Heart left ventricle (tissue), 16 donors: ENCODE results near the gene ARF1. TPM values are rescaled to one million over a fixed set of nuclear protein-coding genes. Genes with fewer than 3 reads are reported as not detected.
A peak's percentile ranks its signal among the peaks of the same experiment; 100 is the strongest.

Experiments
- ATAC-seq, 4 donors: fragments of 200-7000 bp; cut with Tn5 transposase; one replicate each; pipeline ENCODE4 v1.9.1; 2020 to 2022; ENCODE audit warnings: moderate library complexity in 4 of 4, mild to moderate bottlenecking in 3 of 4, moderate number of reproducible peaks in 1 of 4
- DNase-seq, 5 donors: peaks; one replicate each; pipeline ENCODE4 v3.0.0-alpha.2; 2020
- H3K27ac ChIP-seq, 12 donors: fragments of 200-600 bp; sonication (generic) in 4 of 12; one replicate each; pipeline versions ENCODE4 v1.5.0 to v1.8.0; 2016 to 2022; ENCODE audit warnings: mild to moderate bottlenecking in 2 of 12
- H3K27me3 ChIP-seq, 9 donors: fragments of 200-600 bp; sonication (generic) in 2 of 9; one replicate each; pipeline versions ENCODE4 v1.5.1 to v1.8.0; 2016 to 2022; ENCODE audit warnings: mild to moderate bottlenecking in 3 of 9
- H3K36me3 ChIP-seq, 9 donors: fragments of 200-600 bp; sonication (generic) in 2 of 9; one replicate each; pipeline versions ENCODE4 v1.5.0 to v1.8.0; 2018 to 2022; ENCODE audit warnings: mild to moderate bottlenecking in 2 of 9
- H3K4me1 ChIP-seq, 12 donors: fragments of 200-600 bp; sonication (generic) in 4 of 12; one replicate each; pipeline versions ENCODE4 v1.5.0 to v1.8.0; 2016 to 2022; ENCODE audit warnings: mild to moderate bottlenecking in 3 of 12
- H3K4me3 ChIP-seq, 12 donors: fragments of 200-600 bp; sonication (generic) in 4 of 12; one replicate each; pipeline versions ENCODE4 v1.5.0 to v1.8.0; 2017 to 2022; ENCODE audit warnings: mild to moderate bottlenecking in 9 of 12, moderate library complexity in 4 of 12
- H3K9me3 ChIP-seq, 12 donors: fragments of 200-600 bp; sonication (generic) in 4 of 12; one replicate each; pipeline versions ENCODE4 v1.5.0 to v1.8.0; 2016 to 2022; ENCODE audit warnings: mild to moderate bottlenecking in 1 of 12
- CTCF ChIP-seq, 12 donors: fragments of 200-600 bp; sonication (generic) in 4 of 12; IDR thresholded peaks; one replicate each; pipeline versions ENCODE4 v1.5.0 to v1.8.0; 2018 to 2022; ENCODE audit warnings: antibody characterized with exemption in 12 of 12, mild to moderate bottlenecking in 5 of 12
- POLR2A ChIP-seq, 2 donors: fragments of 450-650 bp; IDR thresholded peaks; one replicate each; pipeline ENCODE4 v1.6.1; 2017; ENCODE audit warnings: antibody characterized with exemption in 2 of 2, mild to moderate bottlenecking in 2 of 2, moderate library complexity in 2 of 2
- WGBS, 4 donors: extraction: QIAGEN DNeasy Blood & Tissue Kit in 2 of 4; methylation state at CpG; one replicate each; pipeline versions ENCODE4 v1.1.5 to v1.1.7; 2013 to 2018; 5-methylcytosine and 5-hydroxymethylcytosine counted together
- intact Hi-C, 10 donors: fragments of 100-400 bp; cut with DNase I; formaldehyde crosslinking; loops; one replicate each; pipeline versions ENCODE4 v1.11.1 to v1.14.2; 2022
- polyA plus RNA-seq, 2 donors: library from polyadenylated mRNA; stranded (reverse); fragments of 200-250 nt; gene quantifications; one replicate each; pipeline ENCODE4 v1.2.3, GENCODE V29; 2013
- total RNA-seq, 9 donors: library from RNA; depleted of rRNA in 2 of 9; stranded (reverse); fragments of >200 nt in 2 of 9; fragmentation: NEBNext Ultra II Directional in 3 of 9; extraction: Animal tissue kit (Norgen Biotek cat#: 25700) in 3 of 9; gene quantifications; one replicate each; pipeline versions ENCODE4 v1.1.0 to v1.2.4, GENCODE V29; 2016 to 2023
- donor health status: ischemic (EF 13 %, LVEDD 7.1; RV severe dilation, severe dysfunction).
- donor health status: healthy with polysubstance abuse.
- donor health status: DM: no; HTN: yes; CAD: no.
- donor health status: DM: no; HTN: no; CAD: no.
- donor health status: ischemic (EF 25% LVEDD 6.9; RV normal size, moderate dysfunction).
- donor health status: ischemic (EF 25% LVEDD 5.7; RV mildly dilated, moderate dysfunction).
- donor health status: healthy.
- donor health status: DM: yes; HTN: yes; CAD: no.
- donor health status: ischemic (EF 35%, LVEDD 5.7; RV mildly dilated, moderate dysfunction).
- donor health status: nonischemic (EF 11% LVEDD 7.7; RV severe dilation, severe dysfunction).
- donor health status: DM: yes; HTN: yes; CAD: no.
- donor health status: PGD.
- donor health status: ischemic (EF 29% LVEDD 5.4; RV normal size, mild dysfunction).
- donor health status: nonischemic (EF 23%, LVEDD 6.1; RV moderate dilation, normal function).

ARF1 gene
- total and polyA plus RNA-seq, 11 donors, result 217 to 580 (median 310) TPM

GRCh38 chr1:228073061-228073856, 9.2 kb upstream of the ARF1 start:
- peak in 2 of 5 donors; percentile 14 to 25 for DNase-seq
- Histone ChIP-seq H3K4me1 (peaks cover 0 to 4% (median 0%) of the 10 kb centered on the region in 12 donors), H3K27me3 (peaks cover 0 to 14% (median 0%) of the 10 kb centered on the region in 9 donors), H3K4me3 (no peak overlapping the region), H3K36me3 (no peaks in the 10 kb centered on the region), H3K27ac (no peak overlapping the region), H3K9me3 (no peaks in the 10 kb centered on the region)
- no peak for TF ChIP-seq CTCF (IDR thresholded peaks at IDR 0.05)
- intact Hi-C loops, result loop anchor here in 2 of 10 donors (10.0 kb wide), 2 partner anchors 308 to 328 kb away; no protein-coding TSS in a partner anchor
- WGBS, 4 donors, result 70 to 75% (median 72%) methylated on average over 13 to 23 of the region's 23 CpGs
- no peak for ATAC-seq

GRCh38 chr1:228073857-228074545, 8.5 kb upstream of the ARF1 start:
- Histone ChIP-seq H3K4me3 (no peak overlapping the region), H3K4me1 (peaks cover 0 to 4% (median 0%) of the 10 kb centered on the region in 12 donors), H3K36me3 (no peaks in the 10 kb centered on the region), H3K27ac (no peak overlapping the region), H3K9me3 (no peaks in the 10 kb centered on the region), H3K27me3 (peaks cover 0 to 9% (median 0%) of the 10 kb centered on the region in 9 donors)
- WGBS, 4 donors, result 37 to 43% (median 42%) methylated on average over 13 to 16 of the region's 16 CpGs
- TF ChIP-seq POLR2A (IDR thresholded peaks at IDR 0.05), result no peak
- TF ChIP-seq CTCF (IDR thresholded peaks at IDR 0.05), result peak in 5 of 12 donors; percentile 7 to 28 (median 26)
- ATAC-seq (peak in 3 of 4 donors; percentile 18 to 35 (median 19)), DNase-seq (peak in 2 of 5 donors; percentile 18 to 25)
- intact Hi-C loops, result loop anchor here in 2 of 10 donors (10.0 kb wide), 2 partner anchors 309 to 329 kb away; no protein-coding TSS in a partner anchor

- intact Hi-C loops, result loop anchor here in 3 of 10 donors (5.0 to 10.0 kb wide), 3 partner anchors 73 to 330 kb away; no protein-coding TSS in a partner anchor
These were observed 7.4 kb upstream of the ARF1 start for GRCh38 chr1:228074954-228075730.

More at GRCh38 chr1:228074954-228075730, 7.4 kb upstream of the ARF1 start:
- H3K4me1 ChIP-seq, result peaks cover 0 to 4% (median 0%) of the 10 kb centered on the region in 12 donors
- DNase-seq (peak in 3 of 5 donors; percentile 19 to 54 (median 29)), ATAC-seq (peak in 1 of 4 donors; percentile 13)
- H3K36me3 ChIP-seq, result no peaks in the 10 kb centered on the region
- no peak overlapping the region for H3K4me3 ChIP-seq
- H3K27ac ChIP-seq, result no peak overlapping the region
- peaks cover 0 to 7% (median 0%) of the 10 kb centered on the region in 9 donors for H3K27me3 ChIP-seq
- 43 to 54% (median 51%) methylated on average over 13 to 18 of the region's 18 CpGs for WGBS, 4 donors
- H3K9me3 ChIP-seq, result no peaks in the 10 kb centered on the region
- no peak for TF ChIP-seq CTCF (IDR thresholded peaks at IDR 0.05)
- no peak for TF ChIP-seq POLR2A (IDR thresholded peaks at IDR 0.05)
